NCI-H2081 treated with DMSO at 0.1 percent for 48 hours (cell line): Measurements from ENCODE around the gene DLG3.
"Not testable (repeated sequence)": the region's sequence is repeated elsewhere in the genome, so short reads cannot be mapped to it uniquely, and the experiment has no call there.

ENCODE experiments used
- DNase-seq: peaks from one replicate; lab custom pipeline; 2025; lab: John Stamatoyannopoulos, UW

Gene DLG3

DNA sequence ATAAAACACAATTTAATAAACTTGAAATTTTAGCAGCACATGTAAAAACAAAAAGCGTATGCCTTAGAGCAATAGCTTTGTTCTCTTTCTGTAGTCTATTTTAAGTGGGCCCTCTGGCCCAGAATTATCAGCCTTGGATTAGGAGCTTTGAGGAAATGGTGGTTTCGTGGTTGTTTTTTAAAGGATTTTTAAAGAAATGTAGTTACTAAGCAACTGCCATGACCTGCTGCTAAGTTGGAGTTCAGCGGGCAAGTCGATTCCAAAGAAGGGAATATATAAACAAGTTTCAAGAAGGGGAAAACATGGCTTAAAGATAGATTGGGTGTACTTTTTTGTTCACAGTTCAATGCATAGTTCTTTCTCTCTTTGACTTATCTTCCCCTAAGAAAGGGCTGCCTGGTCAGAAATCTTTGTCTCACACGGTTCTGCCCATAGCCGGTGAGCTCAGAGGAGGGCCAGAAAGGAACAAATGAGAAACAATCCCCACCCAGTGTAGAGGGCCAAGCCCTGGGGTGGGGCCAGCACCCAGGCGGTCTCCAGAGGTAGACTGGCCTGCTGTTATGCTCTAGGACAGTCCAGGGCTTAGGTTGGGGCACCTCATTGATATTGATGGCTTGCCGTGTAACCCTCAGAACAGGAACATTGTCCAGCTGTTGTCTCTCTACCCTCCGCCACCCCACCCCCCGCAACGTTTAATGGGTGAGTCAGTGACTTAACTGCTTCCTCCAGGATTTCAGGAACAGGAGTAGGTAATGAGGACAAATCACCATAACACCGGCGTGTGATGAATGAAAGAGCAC, 32.5 kb downstream of the DLG3 start:
- no peak for DNase-seq

DNA sequence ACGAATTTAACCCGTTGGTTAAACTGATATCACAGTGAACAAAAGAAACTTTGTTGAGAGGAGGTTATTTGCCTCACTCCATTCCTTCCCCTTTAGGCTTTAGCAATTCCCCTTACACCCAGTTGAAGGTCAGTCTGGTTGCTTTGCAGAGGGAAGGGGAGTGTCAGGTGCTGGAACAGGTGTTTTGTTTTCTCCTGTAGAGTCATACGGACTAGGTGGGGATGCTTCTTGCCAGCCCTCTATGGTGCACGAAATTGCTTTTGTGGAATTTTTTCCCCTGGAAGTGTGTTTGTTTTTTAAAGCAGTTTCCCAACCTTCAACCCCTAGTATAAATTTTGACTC, 33.1 kb downstream of the DLG3 start:
- DNase-seq: no peak

DNA sequence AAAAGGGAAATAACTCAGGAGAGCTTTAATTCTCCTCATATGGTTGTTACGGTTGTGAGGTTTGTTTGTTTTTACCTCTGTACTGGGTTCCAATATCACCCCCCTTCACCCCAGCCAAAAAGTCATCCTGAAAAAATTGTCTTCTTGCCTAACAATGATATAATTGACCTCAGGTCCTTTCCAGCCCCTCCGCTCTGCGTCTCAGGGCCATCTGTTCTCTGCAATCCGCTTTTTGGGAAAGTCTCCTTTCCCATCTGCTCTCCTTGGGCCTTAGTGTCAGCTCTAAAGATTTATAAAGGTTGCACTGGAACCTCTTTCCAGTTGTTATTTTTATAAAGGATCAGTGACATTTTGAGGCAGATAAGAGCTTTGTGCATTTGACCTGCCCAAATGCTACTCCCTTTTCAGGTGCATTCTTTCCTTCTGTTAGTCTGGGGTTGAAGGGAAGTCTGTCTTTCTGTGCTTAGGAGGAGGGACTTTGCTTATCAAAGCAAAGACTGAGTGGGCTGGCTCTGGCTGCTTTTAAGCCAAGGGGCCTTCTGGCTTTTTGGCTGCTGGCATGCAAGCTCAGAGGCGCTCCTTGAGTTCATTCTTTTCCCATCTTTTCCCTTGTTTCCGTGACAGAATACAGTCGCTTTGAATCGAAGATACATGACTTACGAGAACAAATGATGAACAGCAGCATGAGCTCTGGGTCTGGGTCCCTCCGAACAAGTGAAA, 34.1 kb downstream of the DLG3 start:
- DNase-seq: no peak

DNA sequence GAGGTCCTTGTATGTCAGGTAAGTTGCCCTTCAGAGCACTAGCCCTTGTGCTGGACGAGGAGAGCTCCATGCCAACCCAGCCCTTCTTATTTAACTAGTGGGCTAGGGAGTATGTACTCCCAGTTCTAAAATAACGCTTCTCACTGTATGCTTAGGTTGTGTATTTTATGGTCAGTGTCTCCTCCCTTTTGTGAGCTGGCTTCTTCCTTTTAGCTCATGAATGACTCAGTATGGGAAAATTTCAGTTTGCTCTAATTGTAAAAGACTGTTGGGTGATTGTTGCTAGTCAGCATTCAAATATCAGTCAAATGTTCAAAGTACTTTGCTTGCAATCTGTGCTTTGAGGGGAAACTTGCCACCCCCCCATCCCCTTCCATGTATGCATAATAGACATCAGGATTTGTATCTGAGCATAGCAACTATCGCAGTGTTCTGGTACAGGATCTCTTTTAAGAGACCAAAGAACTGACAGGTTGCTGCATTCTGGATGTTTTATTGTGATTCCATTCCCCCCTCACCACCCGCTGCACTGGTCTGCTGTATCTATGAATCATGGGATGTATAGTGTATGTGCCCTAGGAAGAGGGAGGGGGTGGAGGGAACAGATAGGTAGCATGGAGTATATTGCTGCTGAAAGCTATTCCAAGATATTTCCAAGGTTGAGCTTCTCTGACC, 34.7 kb downstream of the DLG3 start:
- no peak for DNase-seq

DNA sequence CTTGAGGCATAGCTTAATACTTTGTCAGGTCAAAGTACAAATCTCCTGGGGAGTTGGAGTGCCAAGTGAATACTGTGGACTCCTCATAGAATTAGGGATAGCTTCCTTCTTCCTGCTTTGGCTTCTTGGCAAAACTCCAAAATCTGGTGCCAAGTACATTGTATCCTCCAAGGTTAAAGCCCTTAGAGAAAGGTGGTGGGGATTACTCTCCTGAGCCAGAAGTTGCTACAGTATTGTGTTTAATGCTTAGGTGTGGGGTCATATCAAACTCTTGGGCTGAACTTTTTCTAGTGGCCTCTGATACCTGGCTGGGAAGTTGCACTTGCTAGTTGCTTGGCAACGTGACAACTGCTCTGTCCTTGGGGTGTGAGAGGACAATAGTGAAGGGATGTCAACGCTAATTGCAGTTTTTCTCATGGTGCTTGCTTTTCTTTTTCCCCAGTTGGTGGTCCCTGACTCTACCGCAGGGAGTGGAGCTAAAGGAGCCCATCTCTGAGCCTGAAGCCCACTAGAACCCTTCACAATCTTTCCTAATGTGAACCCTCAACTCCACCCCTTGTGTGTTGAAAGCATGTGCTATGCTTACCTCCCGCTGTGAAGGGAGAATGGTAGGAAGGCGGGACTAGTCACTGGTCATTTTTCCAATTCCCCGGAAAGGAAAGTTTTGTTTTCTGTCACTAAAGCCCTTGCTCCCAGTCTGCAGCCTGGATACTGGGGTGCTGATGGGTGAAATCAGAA, 35.5 kb downstream of the DLG3 start:
- no peak for DNase-seq

DNA sequence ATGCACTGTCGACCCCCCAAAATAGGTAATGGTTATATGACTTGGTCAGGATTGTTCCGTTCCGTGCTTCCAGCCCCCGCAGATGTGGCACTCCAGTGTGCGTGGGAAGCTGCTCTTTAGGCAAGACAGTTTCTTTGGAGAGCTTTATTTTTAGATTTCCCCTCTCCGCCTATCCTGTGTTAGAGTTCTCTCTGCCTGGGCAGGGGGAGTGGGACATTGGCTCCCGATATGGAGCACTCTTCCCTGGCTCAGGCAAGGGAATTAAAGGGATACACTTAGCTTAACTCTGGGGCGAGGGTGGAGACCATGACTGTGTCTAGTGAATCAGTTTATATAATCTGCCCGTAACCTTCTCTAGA, 36.0 kb downstream of the DLG3 start:
- no peak for DNase-seq

DNA sequence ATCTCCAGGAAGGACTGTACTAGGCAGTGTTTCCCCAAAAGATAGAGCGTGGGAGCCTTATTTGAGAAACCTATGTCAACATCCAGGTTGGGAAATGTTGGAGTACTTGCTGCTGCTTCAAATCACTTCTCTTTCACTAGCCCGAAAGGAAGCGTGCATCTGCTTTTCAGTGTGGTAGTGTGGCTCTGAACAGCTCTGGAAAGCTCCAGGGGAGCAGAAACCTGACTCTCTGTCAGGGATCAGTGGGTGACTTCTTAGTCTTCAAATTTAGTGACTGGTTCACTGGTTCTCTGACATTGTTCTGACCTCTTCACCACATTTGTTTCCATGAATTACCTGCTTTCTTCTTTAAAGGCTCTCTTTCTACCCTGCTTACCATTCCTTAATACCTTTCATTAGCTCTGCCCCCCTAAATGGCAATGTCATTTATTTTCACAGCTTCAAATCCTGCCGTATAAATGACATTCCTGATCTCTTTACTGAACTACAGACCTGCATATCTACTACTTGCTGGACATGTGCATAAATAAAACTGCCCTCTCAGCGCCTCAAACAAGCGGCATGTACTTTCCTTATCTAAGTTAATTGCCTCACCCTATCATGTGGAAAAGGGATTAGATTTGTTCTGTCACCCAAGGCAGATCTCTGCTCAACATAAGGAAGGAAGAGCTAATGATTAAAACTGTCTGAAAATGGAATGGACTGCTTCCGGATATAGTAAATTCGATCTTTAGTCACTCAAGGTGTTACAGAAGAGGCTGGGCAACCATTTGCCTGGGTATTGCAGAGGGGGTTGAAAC, 37.0 kb downstream of the DLG3 start:
- DNase-seq: no peak

DNA sequence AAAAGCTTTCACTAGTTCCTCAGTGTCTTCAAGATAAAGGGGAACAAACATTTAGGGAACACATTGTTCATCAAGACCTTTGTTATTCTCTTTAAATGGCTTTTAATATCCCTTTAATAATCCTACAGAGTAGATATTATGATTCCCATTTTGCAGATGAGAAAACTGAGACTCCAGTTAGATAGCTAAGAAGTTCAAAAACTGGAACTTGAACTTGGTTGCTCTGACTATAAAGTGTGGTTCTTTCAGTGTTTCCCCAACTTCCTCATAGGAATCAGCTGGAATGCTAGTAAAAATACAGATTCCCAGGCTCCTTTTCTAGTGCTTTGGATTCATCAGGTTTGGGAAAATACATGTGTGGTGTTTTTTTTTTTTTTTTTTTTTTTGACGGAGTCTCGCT, 37.7 kb downstream of the DLG3 start:
- DNase-seq: no peak

DNA sequence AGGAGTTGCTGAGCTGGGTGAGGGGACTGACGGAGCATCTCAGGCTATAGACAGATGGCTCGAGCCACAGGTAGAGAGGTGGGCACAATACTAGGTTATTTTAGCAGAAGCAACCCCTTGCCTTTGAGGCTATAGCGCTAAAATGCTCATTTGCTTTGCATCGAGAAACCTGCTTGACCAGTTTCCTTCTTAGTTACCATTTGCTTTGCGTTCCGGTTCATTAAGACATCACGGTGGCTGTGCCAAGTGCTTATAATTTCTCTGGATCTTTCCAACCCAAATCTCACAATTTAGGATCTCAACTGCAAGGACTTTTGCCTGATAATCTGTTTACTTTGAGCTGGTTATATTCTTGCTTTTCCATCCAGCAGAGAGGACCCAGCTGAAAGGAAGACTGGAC, 40.8 kb downstream of the DLG3 start:
- DNase-seq: no peak

DNA sequence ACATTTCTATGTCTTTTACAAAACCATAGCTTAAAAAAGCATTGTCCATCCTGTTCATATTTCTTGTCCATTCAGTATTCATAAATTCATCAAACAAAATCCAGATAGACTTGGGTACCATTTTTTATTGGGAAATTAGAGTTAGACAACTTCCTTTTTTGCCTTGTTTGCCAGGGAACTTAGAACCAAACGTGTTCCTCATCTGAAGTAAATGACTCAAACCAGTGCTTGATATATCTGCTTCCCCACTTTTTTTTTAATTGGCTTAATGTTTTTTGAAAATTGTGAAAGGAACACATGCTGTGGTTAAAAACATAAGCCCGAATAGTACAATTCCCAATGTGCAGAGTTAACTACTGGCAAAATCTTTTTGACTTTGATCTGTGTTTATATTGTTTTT, 44.2 kb downstream of the DLG3 start:
- DNase-seq: no peak

DNA sequence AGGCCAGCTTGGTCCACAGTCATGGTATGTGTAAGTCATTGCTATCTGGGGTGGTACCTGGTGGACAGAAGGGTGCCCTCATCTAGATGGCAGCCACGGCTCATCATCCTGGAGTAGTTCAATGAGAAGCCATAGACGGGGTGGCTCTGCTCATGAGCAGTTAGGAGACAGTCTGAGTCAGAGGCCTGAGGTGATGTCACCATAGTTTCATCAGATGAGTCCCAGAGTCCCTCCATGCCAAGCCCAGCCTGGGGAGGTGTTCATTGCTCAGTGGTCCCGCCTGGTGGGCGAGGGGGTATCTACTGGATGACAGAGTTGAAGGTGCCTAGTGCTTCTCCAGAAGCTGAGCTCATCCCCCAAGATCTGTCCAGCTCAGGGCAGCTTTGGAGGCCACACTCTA, 49.8 kb downstream of the DLG3 start:
- DNase-seq: no peak

DNA sequence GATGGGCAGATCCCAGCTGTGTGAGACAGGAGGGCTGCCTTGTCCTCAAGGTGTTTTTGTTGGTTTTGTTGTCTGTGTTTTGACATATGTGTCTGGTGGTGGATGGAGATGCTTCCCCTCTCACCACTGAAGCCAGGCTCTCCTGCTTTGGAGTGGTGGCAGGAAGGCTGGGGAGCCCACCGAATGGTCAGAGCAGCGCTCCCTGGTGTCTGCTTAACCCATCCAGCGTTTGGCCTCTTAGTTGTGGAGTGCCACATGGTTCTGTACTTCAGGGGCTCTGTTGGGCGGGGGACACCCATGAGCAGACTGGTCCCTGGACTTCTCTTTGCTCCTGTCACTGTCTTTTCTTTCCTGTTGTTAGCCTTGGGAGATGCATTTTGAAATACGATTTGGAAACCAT, 51.9 kb downstream of the DLG3 start:
- no peak for DNase-seq

DNA sequence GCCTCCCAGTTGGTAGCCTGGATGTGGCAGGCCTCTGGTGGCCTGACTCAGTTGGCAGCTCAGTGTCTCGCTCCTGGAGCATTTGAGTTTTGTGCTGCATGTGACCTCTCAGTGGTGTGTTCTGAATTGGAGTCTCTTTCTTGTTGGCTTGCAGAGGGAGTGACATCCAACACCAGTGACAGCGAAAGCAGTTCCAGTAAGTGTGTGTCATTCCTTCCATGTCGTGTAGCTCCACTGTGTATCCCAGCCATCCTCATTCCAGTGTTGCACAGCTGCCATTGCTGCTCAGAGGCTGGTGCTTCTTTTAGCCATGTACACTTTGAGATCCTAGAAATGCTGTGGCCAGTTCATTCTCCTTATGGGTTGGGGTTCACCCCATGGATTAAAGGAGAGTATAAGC, 52.4 kb downstream of the DLG3 start:
- no peak for DNase-seq

DNA sequence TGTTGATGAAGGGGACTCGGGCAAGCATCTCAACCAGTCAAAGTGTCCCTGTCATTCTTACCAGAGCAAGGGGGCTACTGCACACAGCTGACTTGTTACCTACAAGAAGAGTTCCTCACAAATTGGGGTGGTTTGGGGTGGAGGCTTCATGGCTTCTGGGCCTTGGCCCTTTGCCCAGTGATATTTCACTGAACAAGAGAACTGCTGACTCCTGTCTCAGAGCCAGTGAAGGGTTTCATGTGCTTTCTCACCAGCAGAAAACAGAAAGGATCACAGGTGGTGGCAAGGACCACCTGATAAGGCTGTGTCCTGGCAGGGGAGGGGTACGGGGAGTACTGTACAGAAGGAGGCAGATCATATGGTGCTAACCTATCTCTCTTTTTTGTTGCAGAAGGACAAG, 53.5 kb downstream of the DLG3 start:
- DNase-seq: no peak

DNA sequence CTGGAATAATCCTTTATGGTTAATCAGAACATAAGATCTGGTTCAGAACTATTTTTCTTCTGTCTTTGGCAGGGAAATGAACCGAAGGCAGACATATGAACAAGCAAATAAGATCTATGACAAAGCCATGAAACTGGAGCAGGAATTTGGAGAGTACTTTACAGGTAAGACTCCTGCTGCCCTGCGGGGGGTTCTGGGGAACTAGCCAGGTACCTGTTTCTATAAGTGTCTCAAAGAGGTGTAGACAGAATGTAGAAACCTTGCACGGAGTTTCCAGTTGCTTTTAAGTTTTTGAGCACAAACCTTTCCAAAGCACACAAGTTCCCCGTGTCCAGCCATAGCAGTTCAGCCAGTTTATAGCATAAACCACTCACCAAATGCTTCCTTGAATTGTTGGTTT, 56.2 kb downstream of the DLG3 start:
- no peak for DNase-seq

DNA sequence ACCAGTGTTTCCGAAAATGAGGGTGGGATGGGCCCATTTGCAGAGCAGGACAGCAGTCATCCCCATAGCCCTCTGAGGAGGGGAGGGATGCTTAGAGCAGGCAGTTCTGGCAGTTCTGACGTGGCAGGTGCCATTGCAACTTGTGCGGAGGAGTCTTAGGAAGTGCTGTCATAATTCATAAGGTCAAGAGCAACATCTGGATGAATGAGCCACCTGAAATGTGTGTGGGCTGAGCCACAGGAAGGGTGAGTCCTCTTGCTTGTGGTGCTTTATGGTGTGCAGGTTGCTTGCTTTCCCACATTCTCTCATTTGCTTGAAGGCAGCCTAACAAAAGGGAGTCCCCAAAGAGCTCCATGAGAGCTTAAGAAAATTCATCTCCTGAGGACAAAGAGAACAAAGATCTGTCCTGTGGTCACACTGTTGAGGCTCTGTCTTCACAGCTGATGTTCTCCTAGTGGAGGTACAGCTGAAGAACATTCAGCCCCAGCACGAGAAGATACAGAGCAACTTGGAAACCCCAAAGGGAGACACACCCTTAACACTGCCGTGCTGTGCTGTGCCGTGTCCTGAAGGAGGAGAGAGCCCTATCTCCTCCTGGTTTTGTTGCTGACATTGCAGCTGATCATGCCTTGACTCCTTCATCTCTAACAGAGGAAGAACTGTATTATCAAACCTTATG, 60.3 kb downstream of the DLG3 start:
- DNase-seq: no peak

DNA sequence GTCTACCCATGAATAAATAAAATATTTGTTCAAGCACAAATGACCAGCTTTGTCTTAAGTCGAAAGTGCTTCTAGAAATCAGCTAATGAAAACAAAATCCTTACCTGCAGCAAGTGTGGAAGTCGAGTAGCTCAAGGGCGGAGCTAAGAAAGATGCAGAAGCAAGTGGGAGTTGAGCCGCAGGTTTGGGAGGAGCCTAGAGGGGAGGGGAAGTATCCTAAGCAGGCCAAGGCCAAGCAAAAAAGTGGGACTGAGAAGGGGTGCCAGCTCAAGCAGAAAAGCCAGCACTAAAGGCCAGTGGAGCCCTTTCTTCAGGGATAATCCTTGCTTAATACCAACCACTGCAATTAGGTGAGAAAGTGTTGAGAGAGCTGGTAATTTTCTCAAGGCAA, 60.8 kb downstream of the DLG3 start:
- no peak for DNase-seq

DNA sequence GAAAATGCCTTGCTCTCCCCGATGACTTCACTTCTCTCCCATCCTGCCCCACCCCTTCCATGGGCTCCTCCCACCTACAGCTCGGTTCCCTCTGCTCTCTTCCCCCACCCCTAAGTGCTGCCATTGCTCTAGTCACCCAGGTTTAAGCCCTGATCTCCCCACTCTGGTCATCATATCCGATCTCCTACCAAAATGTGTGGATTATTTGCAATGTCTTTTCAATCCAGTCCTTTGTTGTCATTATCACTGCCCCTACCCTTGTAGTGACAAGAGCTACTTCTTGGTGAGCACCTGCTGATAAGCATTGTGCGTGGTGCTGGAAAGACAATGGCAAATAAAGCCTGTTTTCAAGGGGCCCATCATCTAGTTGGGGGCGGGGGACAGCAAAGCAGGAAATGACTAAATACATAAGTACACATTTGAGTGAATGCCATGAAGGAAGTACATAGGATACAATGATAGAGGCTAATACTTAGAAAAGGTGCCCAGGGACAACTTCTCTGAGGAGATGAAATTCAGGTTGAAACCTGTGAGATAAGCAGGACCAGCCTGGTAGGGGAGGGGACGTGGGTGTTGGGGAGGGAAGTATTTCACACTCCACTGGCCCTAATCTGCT, 63.8 kb downstream of the DLG3 start:
- no peak for DNase-seq

DNA sequence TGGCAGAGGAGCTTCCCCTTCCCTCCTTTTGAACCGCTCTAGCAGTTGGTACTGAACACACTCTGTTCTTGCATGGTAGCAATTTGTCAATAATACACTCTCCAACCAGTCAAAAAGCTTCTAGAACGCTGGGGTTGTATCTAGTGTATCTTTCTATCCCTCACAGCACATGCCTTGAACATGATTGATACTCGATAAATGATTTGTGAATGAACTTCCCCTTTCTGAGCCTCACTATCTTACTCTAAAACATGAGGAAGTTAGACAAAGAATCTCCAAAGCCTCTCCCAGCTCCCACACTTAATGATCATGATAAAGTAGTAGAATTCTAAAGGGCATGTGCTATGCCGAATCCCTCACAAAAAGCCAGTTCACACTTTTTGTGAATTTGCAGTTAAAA, 64.4 kb downstream of the DLG3 start:
- no peak for DNase-seq

DNA sequence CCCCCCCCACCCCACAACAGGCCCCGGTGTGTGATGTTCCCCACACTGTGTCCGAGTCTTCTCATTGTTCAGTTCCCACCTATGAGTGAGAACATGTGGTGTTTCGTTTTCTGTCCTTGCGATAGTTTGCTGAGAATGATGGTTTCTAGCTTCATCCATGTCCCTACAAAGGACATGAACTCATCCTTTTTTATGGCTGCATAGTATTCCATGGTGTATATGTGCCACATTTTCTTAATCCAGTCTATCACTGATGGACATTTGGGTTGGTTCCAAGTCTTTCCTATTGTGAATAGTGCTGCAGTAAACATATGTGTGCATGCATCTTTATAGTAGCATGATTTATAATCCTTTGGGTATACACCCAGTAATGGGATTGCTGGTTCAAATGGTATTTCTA, 70.6 kb downstream of the DLG3 start:
- DNase-seq: not testable (repeated sequence)

DNA sequence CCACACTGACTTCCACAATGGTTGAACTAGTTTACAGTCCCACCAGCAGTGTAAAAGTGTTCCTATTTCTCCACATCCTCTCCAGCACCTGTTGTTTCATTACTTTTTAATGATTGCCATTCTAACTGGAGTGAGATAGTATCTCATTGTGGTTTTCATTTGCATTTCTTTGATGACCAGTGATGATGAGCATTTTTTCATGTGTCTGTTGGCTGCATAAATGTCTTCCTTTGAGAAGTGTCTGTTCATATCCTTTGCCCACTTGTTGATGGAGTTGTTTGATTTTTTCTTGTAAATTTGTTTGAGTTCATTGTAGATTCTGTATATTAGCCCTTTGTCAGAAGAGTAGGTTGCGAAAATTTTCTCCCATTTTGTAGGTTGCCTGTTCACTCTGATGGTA, 71.1 kb downstream of the DLG3 start:
- not testable (repeated sequence) for DNase-seq
